ENCODE measurements around the gene CCDC192.

CCDC192 gene

GRCh38 chr5:127963233-127963632 lies 260.0 kb downstream of the CCDC192 start:
- no peak for TF ChIP-seq CTCF (IDR thresholded peaks at IDR 0.05; ENCODE audit: low read depth, low read length, missing control alignments)
- H3K36me3 ChIP-seq (replicated peaks), result no peaks in the 10 kb centered on the region
- in situ Hi-C loops (cut with HindIII; ENCODE audit: low pct_ligation_motif_present, low sequenced_read_pairs), result no loop called here
- no peak overlapping the region for H3K4me3 ChIP-seq (ENCODE audit: low read depth, low read length)
- no peak for DNase-seq
- H3K27me3 ChIP-seq (replicated peaks), result no peaks in the 10 kb centered on the region
- no peak overlapping the region for H3K27ac ChIP-seq

GRCh38 chr5:127963931-127964330 lies 260.7 kb downstream of the CCDC192 start:
- Histone ChIP-seq H3K27me3 (replicated peaks) (no peaks in the 10 kb centered on the region), H3K4me3 (ENCODE audit: low read depth, low read length) (no peak overlapping the region), H3K27ac (no peak overlapping the region), H3K36me3 (replicated peaks) (no peaks in the 10 kb centered on the region)
- no peak for TF ChIP-seq CTCF (IDR thresholded peaks at IDR 0.05; ENCODE audit: low read depth, low read length, missing control alignments)
- in situ Hi-C loops (cut with HindIII; ENCODE audit: low pct_ligation_motif_present, low sequenced_read_pairs), result no loop called here
- peak; percentile 39 for DNase-seq

- Histone ChIP-seq H3K4me3 (ENCODE audit: low read depth, low read length) (no peak overlapping the region), H3K27me3 (replicated peaks) (no peaks in the 10 kb centered on the region), H3K36me3 (replicated peaks) (no peaks in the 10 kb centered on the region), H3K27ac (no peak overlapping the region)
- no peak for DNase-seq
- no peak for TF ChIP-seq CTCF (IDR thresholded peaks at IDR 0.05; ENCODE audit: low read depth, low read length, missing control alignments)
- in situ Hi-C loops (cut with HindIII; ENCODE audit: low pct_ligation_motif_present, low sequenced_read_pairs), result no loop called here
These were observed 264.3 kb downstream of the CCDC192 start for GRCh38 chr5:127967323-127967982.

GRCh38 chr5:127967983-127968592 lies 264.9 kb downstream of the CCDC192 start:
- in situ Hi-C loops (cut with HindIII; ENCODE audit: low pct_ligation_motif_present, low sequenced_read_pairs), result no loop called here
- H3K27me3 ChIP-seq (replicated peaks), result no peaks in the 10 kb centered on the region
- DNase-seq, result no peak
- H3K4me3 ChIP-seq (ENCODE audit: low read depth, low read length), result no peak overlapping the region
- no peaks in the 10 kb centered on the region for H3K36me3 ChIP-seq (replicated peaks)
- no peak overlapping the region for H3K27ac ChIP-seq
- no peak for TF ChIP-seq CTCF (IDR thresholded peaks at IDR 0.05; ENCODE audit: low read depth, low read length, missing control alignments)

- in situ Hi-C loops (cut with HindIII; ENCODE audit: low pct_ligation_motif_present, low sequenced_read_pairs), result no loop called here
- no peaks in the 10 kb centered on the region for H3K36me3 ChIP-seq (replicated peaks)
- no peaks in the 10 kb centered on the region for H3K27me3 ChIP-seq (replicated peaks)
- TF ChIP-seq CTCF (IDR thresholded peaks at IDR 0.05; ENCODE audit: low read depth, low read length, missing control alignments), result no peak
- no peak overlapping the region for H3K27ac ChIP-seq
- DNase-seq, result no peak
- H3K4me3 ChIP-seq (ENCODE audit: low read depth, low read length), result no peak overlapping the region
These were observed 265.8 kb downstream of the CCDC192 start for GRCh38 chr5:127969002-127969401.

GRCh38 chr5:127969651-127970050 lies 266.5 kb downstream of the CCDC192 start:
- in situ Hi-C loops (cut with HindIII; ENCODE audit: low pct_ligation_motif_present, low sequenced_read_pairs), result no loop called here
- H3K27ac ChIP-seq, result no peak overlapping the region

More at GRCh38 chr5:127969651-127970050, 266.5 kb downstream of the CCDC192 start:
- Histone ChIP-seq H3K27me3 (replicated peaks) (no peaks in the 10 kb centered on the region), H3K4me3 (ENCODE audit: low read depth, low read length) (no peak overlapping the region), H3K36me3 (replicated peaks) (no peaks in the 10 kb centered on the region)
- no peak for TF ChIP-seq CTCF (IDR thresholded peaks at IDR 0.05; ENCODE audit: low read depth, low read length, missing control alignments)
- DNase-seq, result no peak
